ENCODE measurements around the gene TMEM51.

The TMEM51 gene

GRCh38 chr1:15156807-15157380, 3.3 kb downstream of the TMEM51 start:
- TF ChIP-seq CTCF (IDR thresholded peaks at IDR 0.05; ENCODE audit: low read depth, low read length, missing control alignments) = no peak
- DNase-seq (ENCODE audit: low read depth) = no peak
- H3K4me3 ChIP-seq (ENCODE audit: low read depth, low read length) = no peak overlapping the region

GRCh38 chr1:15157524-15158399, 4.2 kb downstream of the TMEM51 start:
- no peak for DNase-seq (ENCODE audit: low read depth)

GRCh38 chr1:15158506-15159165, 5.1 kb downstream of the TMEM51 start:
- TF ChIP-seq CTCF (IDR thresholded peaks at IDR 0.05; ENCODE audit: low read depth, low read length, missing control alignments) = no peak
- H3K4me3 ChIP-seq (ENCODE audit: low read depth, low read length) = no peak overlapping the region
- DNase-seq (ENCODE audit: low read depth) = no peak

More at GRCh38 chr1:15157524-15158399, 4.2 kb downstream of the TMEM51 start:
- TF ChIP-seq CTCF (IDR thresholded peaks at IDR 0.05; ENCODE audit: low read depth, low read length, missing control alignments) = no peak
- no peak overlapping the region for H3K4me3 ChIP-seq (ENCODE audit: low read depth, low read length)

GRCh38 chr1:15159166-15159555, 5.6 kb downstream of the TMEM51 start:
- no peak for DNase-seq (ENCODE audit: low read depth)
- no peak for TF ChIP-seq CTCF (IDR thresholded peaks at IDR 0.05; ENCODE audit: low read depth, low read length, missing control alignments)
- no peak overlapping the region for H3K4me3 ChIP-seq (ENCODE audit: low read depth, low read length)

GRCh38 chr1:15160626-15161025, 7.1 kb downstream of the TMEM51 start:
- no peak for TF ChIP-seq CTCF (IDR thresholded peaks at IDR 0.05; ENCODE audit: low read depth, low read length, missing control alignments)
- DNase-seq (ENCODE audit: low read depth) = no peak
- H3K4me3 ChIP-seq (ENCODE audit: low read depth, low read length) = no peak overlapping the region

- no peak overlapping the region for H3K4me3 ChIP-seq (ENCODE audit: low read depth, low read length)
- no peak for DNase-seq (ENCODE audit: low read depth)
- TF ChIP-seq CTCF (IDR thresholded peaks at IDR 0.05; ENCODE audit: low read depth, low read length, missing control alignments) = no peak
These were observed 13.8 kb downstream of the TMEM51 start for GRCh38 chr1:15167386-15167785.

Measured in GM12864 (cell line).